HepG2 (cell line): ENCODE results near the gene MRLN.
"Not testable (repeated sequence)": the region's sequence is repeated elsewhere in the genome, so short reads cannot be mapped to it uniquely, and the experiment has no call there.

Experiments
- CTCF ChIP-seq: sonication (generic); formaldehyde crosslinking; IDR thresholded peaks from 2 replicates; pipeline ENCODE4 v1.5.0; 2020; ENCODE audit warnings: mild to moderate bottlenecking, missing genetic modification reagents, moderate library complexity
- HOMEZ ChIP-seq: IDR thresholded peaks from 2 replicates; pipeline ENCODE4 v1.6.1; 2016; ENCODE audit warnings: low read depth
- NCOA1 ChIP-seq: sonication (generic); formaldehyde crosslinking; IDR thresholded peaks from 2 replicates; pipeline ENCODE4 v1.9.0; 2021; ENCODE audit warnings: missing genetic modification reagents
- ZNF530 ChIP-seq: sonication (generic); formaldehyde crosslinking; IDR thresholded peaks from 2 replicates; pipeline ENCODE4 v1.5.0; 2020; ENCODE audit warnings: low read depth, mild to moderate bottlenecking, missing genetic modification reagents

- TF ChIP-seq NCOA1 (CRISPR knock-in tag); CTCF (CRISPR knock-in tag); HOMEZ; ZNF530 (CRISPR knock-in tag): not testable (repeated sequence)
Observed at GRCh38 chr10:59785476-59785875, 32.2 kb upstream of the MRLN start.
